OCI-LY1 (cell line): ENCODE results near the gene HLCS.

Source experiments
- H2AFZ ChIP-seq: fragments of 200-600 bp; sonication (generic), shearing (Covaris generic); 2 replicates; pipeline ENCODE4 v1.6.0; 2014; ENCODE audit warnings: antibody characterized with exemption, mild to moderate bottlenecking, low read length
- H3F3A ChIP-seq: fragments of 200-600 bp; sonication (generic), shearing (Covaris generic); 2 replicates; pipeline ENCODE4 v1.6.0; 2014; ENCODE audit warnings: mild to moderate bottlenecking, antibody characterized with exemption, low read length, moderate library complexity; ENCODE audit not compliant: insufficient read depth
- H3K27ac ChIP-seq: fragments of 200-600 bp; sonication (generic); 2 replicates; pipeline ENCODE4 v1.5.1; 2014; ENCODE audit warnings: low read length, mixed run types, mild to moderate bottlenecking, low read depth; ENCODE audit not compliant: poor library complexity, severe bottlenecking
- H3K27me3 ChIP-seq: fragments of 200-600 bp; sonication (generic); 2 replicates; pipeline ENCODE4 v1.6.0; 2014; ENCODE audit warnings: antibody characterized with exemption, mild to moderate bottlenecking, low read length, moderate library complexity; ENCODE audit not compliant: insufficient read depth
- H3K36me3 ChIP-seq: fragments of 200-600 bp; sonication (generic); 2 replicates; pipeline ENCODE4 v1.6.1; 2014; ENCODE audit warnings: mild to moderate bottlenecking, antibody characterized with exemption, low read length, moderate library complexity, mixed read lengths; ENCODE audit not compliant: insufficient read depth
- H3K4me1 ChIP-seq: fragments of 200-600 bp; sonication (generic); 2 replicates; pipeline ENCODE4 v1.5.1; 2014; ENCODE audit warnings: mild to moderate bottlenecking, low read length, moderate library complexity; ENCODE audit not compliant: insufficient read depth, severe bottlenecking
- H3K4me2 ChIP-seq: fragments of 200-600 bp; sonication (generic), shearing (Covaris generic); 2 replicates; pipeline ENCODE4 v1.6.1; 2014; ENCODE audit warnings: low read length
- H3K4me3 ChIP-seq: fragments of 200-600 bp; sonication (generic); 2 replicates; pipeline ENCODE4 v1.5.1; 2014; ENCODE audit warnings: low read length, low read depth, mild to moderate bottlenecking, mixed read lengths; ENCODE audit not compliant: poor library complexity, severe bottlenecking
- H3K79me2 ChIP-seq: fragments of 200-600 bp; shearing (Covaris generic); 2 replicates; pipeline ENCODE4 v1.6.1; 2016; ENCODE audit warnings: mixed run types, low read length, mixed read lengths; ENCODE audit not compliant: insufficient read depth
- H3K9ac ChIP-seq: fragments of 200-600 bp; sonication (generic), shearing (Covaris generic); 2 replicates; pipeline ENCODE4 v1.6.1; 2014; ENCODE audit warnings: mild to moderate bottlenecking, low read length, mixed read lengths
- H3K9me2 ChIP-seq: fragments of 200-600 bp; sonication (generic), shearing (Covaris generic); 2 replicates; pipeline ENCODE4 v1.6.1; 2014; ENCODE audit warnings: low read depth, mild to moderate bottlenecking, low read length, mixed read lengths
- H3K9me3 ChIP-seq: fragments of 200-600 bp; shearing (Covaris generic); 2 replicates; pipeline ENCODE4 v1.6.1; 2014; ENCODE audit warnings: low read length, mixed read lengths
- H4K20me1 ChIP-seq: fragments of 200-600 bp; sonication (generic), shearing (Covaris generic); 2 replicates; pipeline ENCODE4 v1.6.0; 2016; ENCODE audit warnings: mild to moderate bottlenecking, low read length; ENCODE audit not compliant: insufficient read depth
- CTCF ChIP-seq: fragments of 200-600 bp; sonication (generic), shearing (Covaris generic); IDR thresholded peaks from 2 replicates; pipeline ENCODE4 v1.5.1; 2017; ENCODE audit warnings: mild to moderate bottlenecking, antibody characterized with exemption, low read length, moderate library complexity, mixed read lengths
- EZH2 ChIP-seq: fragments of 200-600 bp; sonication (generic), shearing (Covaris generic); IDR thresholded peaks from 2 replicates; pipeline ENCODE4 v1.8.0; 2017; ENCODE audit warnings: borderline replicate concordance, mixed run types, mild to moderate bottlenecking, antibody characterized with exemption, low read length, moderate library complexity, mixed read lengths

HLCS gene

GRCh38 chr21:36910581-36911307 lies 55.7 kb downstream of the HLCS start:
- Histone ChIP-seq H3K9ac (no peak overlapping the region), H3K4me2 (no peak overlapping the region), H3K9me2 (no peaks in the 10 kb centered on the region), H3K36me3 (no peaks in the 10 kb centered on the region), H3K79me2 (no peaks in the 10 kb centered on the region), H3K4me3 (no peak overlapping the region), H3K27ac (no peak overlapping the region), H3F3A (no peaks in the 10 kb centered on the region), H3K4me1 (no peaks in the 10 kb centered on the region), H2AFZ (no peak overlapping the region), H3K9me3 (no peaks in the 10 kb centered on the region), H4K20me1 (no peaks in the 10 kb centered on the region), H3K27me3 (no peaks in the 10 kb centered on the region)
- TF ChIP-seq EZH2: no peak
- TF ChIP-seq CTCF: no peak

- H3K4me2 ChIP-seq: no peak overlapping the region
- no peaks in the 10 kb centered on the region for H3K4me1 ChIP-seq
- H2AFZ ChIP-seq: no peak overlapping the region
Observed at GRCh38 chr21:36909901-36910561, 56.4 kb downstream of the HLCS start.

GRCh38 chr21:36909423-36909822 lies 57.0 kb downstream of the HLCS start:
- no peaks in the 10 kb centered on the region for H3K9me3 ChIP-seq
- no peaks in the 10 kb centered on the region for H3K36me3 ChIP-seq
- H3F3A ChIP-seq: no peaks in the 10 kb centered on the region
- H3K4me1 ChIP-seq: no peaks in the 10 kb centered on the region
- no peak overlapping the region for H3K4me2 ChIP-seq
- no peak overlapping the region for H3K27ac ChIP-seq
- H3K9ac ChIP-seq: no peak overlapping the region
- H3K4me3 ChIP-seq: no peak overlapping the region
- no peaks in the 10 kb centered on the region for H3K79me2 ChIP-seq
- H2AFZ ChIP-seq: no peak overlapping the region
- no peak for TF ChIP-seq EZH2
- H3K9me2 ChIP-seq: no peaks in the 10 kb centered on the region
- H4K20me1 ChIP-seq: no peaks in the 10 kb centered on the region
- H3K27me3 ChIP-seq: no peaks in the 10 kb centered on the region

More at GRCh38 chr21:36909901-36910561, 56.4 kb downstream of the HLCS start:
- no peak for TF ChIP-seq EZH2
- no peak for TF ChIP-seq CTCF
- Histone ChIP-seq H3F3A (no peaks in the 10 kb centered on the region), H3K79me2 (no peaks in the 10 kb centered on the region), H3K36me3 (no peaks in the 10 kb centered on the region), H3K9me3 (no peaks in the 10 kb centered on the region), H3K27ac (no peak overlapping the region), H3K27me3 (no peaks in the 10 kb centered on the region), H3K9me2 (no peaks in the 10 kb centered on the region), H3K9ac (no peak overlapping the region), H3K4me3 (no peak overlapping the region), H4K20me1 (no peaks in the 10 kb centered on the region)
